Measurements from ENCODE around the gene SASS6. TPM values are rescaled to one million over a fixed set of nuclear protein-coding genes. Genes with fewer than 3 reads are reported as not detected.

SASS6 gene
- total and polyA plus RNA-seq, 9 of the 15 experiments (the other 6 are each of a cell fraction or from before 2014, with no cell fraction given), result 11.6 to 34.1 (median 18.0) TPM

DNA sequence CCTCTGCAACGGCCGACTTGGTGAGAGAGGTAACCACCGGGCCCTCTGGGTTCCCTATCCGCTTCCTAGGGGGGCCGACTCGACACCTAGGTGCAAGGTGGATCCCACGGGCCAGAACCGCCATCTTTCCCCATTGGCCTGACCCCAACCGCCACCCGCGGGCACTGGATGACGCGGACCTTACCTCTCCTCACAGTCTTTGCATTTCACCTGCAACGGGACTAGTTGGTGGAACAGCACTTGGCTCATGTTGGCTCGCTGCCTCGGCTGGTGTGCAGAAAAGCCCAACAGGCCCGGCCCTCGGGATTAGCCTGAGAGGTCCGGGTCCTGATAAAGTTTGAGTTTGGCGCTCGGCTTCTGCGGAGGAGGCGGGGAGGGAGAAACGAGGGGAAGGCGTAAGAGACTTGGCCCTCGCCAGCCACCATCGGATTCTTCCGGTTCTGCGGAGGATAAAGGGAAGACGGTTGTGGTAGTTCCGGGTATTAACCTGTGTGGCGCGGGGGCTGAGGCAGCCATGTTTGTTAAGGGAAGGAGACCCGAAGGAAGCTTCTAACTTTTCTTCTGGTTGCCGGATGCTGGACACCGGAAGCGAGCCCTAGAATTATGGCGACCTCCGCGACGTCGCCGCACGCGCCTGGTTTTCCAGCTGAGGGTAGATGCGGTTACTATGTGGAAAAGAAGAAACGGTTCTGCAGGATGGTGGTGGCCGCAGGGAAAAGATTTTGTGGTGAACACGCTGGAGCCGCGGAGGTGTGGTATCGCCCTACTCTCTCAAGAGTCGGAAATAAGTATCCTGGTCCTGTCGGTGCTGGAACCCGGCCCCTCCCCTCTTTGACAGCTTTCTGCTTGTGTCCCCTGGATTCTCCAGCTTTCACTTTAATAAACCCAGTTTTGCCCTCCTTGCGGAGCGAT, at the start of gene SASS6, which contains the start of gene TRMT13 (continued):
- 0 out of 2 replicates have a peak, but pooled peaks have one; percentile 12 for TF ChIP-seq ERF (CRISPR knock-in tag; IDR thresholded peaks at IDR 0.05)
- TF ChIP-seq YY1 (IDR thresholded peaks at IDR 0.05; ENCODE audit: borderline replicate concordance in 1 of 3, control insufficient read depth in 1 of 3, extremely low read depth in 1 of 3, insufficient read depth in 3 of 3, insufficient read length in 1 of 3, insufficient replicate concordance in 2 of 3, low read depth in 1 of 3, low read length in 2 of 3), result peak; percentile 97 to 99 (median 99)
- TF ChIP-seq FOXM1 (IDR thresholded peaks at IDR 0.05; ENCODE audit: low read depth), result peak; percentile 50
- no peak for TF ChIP-seq FOXM1 (CRISPR knock-in tag; IDR thresholded peaks at IDR 0.05; ENCODE audit: low read depth)
- no peak for TF ChIP-seq NR2F6 (CRISPR knock-in tag; IDR thresholded peaks at IDR 0.05)
- TF ChIP-seq ZNF316 (IDR thresholded peaks at IDR 0.05), result no peak
- no peak for TF ChIP-seq ZNF551 (CRISPR knock-in tag; IDR thresholded peaks at IDR 0.05)
- TF ChIP-seq ZNF507 (tag; conservative IDR thresholded peaks at IDR 0.05), result no peak
- TF ChIP-seq PTTG1 (tag; IDR thresholded peaks at IDR 0.05; ENCODE audit: low read depth), result no peak
- TF ChIP-seq, protein P1, sequence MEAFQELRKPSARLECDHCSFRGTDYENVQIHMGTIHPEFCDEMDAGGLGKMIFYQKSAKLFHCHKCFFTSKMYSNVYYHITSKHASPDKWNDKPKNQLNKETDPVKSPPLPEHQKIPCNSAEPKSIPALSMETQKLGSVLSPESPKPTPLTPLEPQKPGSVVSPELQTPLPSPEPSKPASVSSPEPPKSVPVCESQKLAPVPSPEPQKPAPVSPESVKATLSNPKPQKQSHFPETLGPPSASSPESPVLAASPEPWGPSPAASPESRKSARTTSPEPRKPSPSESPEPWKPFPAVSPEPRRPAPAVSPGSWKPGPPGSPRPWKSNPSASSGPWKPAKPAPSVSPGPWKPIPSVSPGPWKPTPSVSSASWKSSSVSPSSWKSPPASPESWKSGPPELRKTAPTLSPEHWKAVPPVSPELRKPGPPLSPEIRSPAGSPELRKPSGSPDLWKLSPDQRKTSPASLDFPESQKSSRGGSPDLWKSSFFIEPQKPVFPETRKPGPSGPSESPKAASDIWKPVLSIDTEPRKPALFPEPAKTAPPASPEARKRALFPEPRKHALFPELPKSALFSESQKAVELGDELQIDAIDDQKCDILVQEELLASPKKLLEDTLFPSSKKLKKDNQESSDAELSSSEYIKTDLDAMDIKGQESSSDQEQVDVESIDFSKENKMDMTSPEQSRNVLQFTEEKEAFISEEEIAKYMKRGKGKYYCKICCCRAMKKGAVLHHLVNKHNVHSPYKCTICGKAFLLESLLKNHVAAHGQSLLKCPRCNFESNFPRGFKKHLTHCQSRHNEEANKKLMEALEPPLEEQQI (IDR thresholded peaks at IDR 0.05), result peak; percentile 70; the same call in 1 of the 2 replicates
- TF ChIP-seq, protein P2, sequence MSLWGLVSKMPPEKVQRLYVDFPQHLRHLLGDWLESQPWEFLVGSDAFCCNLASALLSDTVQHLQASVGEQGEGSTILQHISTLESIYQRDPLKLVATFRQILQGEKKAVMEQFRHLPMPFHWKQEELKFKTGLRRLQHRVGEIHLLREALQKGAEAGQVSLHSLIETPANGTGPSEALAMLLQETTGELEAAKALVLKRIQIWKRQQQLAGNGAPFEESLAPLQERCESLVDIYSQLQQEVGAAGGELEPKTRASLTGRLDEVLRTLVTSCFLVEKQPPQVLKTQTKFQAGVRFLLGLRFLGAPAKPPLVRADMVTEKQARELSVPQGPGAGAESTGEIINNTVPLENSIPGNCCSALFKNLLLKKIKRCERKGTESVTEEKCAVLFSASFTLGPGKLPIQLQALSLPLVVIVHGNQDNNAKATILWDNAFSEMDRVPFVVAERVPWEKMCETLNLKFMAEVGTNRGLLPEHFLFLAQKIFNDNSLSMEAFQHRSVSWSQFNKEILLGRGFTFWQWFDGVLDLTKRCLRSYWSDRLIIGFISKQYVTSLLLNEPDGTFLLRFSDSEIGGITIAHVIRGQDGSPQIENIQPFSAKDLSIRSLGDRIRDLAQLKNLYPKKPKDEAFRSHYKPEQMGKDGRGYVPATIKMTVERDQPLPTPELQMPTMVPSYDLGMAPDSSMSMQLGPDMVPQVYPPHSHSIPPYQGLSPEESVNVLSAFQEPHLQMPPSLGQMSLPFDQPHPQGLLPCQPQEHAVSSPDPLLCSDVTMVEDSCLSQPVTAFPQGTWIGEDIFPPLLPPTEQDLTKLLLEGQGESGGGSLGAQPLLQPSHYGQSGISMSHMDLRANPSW (CRISPR knock-in tag; IDR thresholded peaks at IDR 0.05), result 0 out of 2 replicates have a peak, but pooled peaks have one; percentile 81
- no peak for TF ChIP-seq RBM34 (IDR thresholded peaks at IDR 0.05; ENCODE audit: borderline replicate concordance, insufficient read depth, low read length)

All from K562 (cell line).